Mesothelial cell of epicardium (in vitro differentiated cells): ENCODE results near the gene ZFC3H1. TPM values are rescaled to one million over a fixed set of nuclear protein-coding genes. Genes with fewer than 3 reads are reported as not detected.

Source experiments
- DNase-seq, 2 experiments: peaks; one replicate each; pipeline ENCODE4 v3.0.0; 2021; ENCODE audit warnings: low spot score in 2 of 2; ENCODE audit not compliant: unreplicated experiment in 2 of 2
- H3K27ac Mint-ChIP-seq: 2 replicates; pipeline ENCODE4 v1.8.0; 2021; ENCODE audit warnings: mixed read lengths
- H3K27me3 Mint-ChIP-seq: 2 replicates; pipeline ENCODE4 v1.8.0; 2021; ENCODE audit warnings: low read depth, mixed read lengths
- H3K36me3 Mint-ChIP-seq: 2 replicates; pipeline ENCODE4 v1.8.0; 2021; ENCODE audit warnings: mixed read lengths
- H3K4me1 Mint-ChIP-seq: 2 replicates; pipeline ENCODE4 v1.8.0; 2021; ENCODE audit warnings: mixed read lengths
- H3K4me3 Mint-ChIP-seq: 2 replicates; pipeline ENCODE4 v1.8.0; 2021; ENCODE audit warnings: mild to moderate bottlenecking, moderate library complexity, mixed read lengths
- H3K9me3 Mint-ChIP-seq: 2 replicates; pipeline ENCODE4 v1.8.0; 2021; ENCODE audit warnings: mixed read lengths
- CTCF ChIP-seq: fragments of 200-600 bp; sonication (generic); IDR thresholded peaks from one replicate; pipeline ENCODE4 v1.5.0; 2021; ENCODE audit warnings: antibody characterized with exemption; ENCODE audit not compliant: unreplicated experiment
- total RNA-seq: library from RNA; stranded (reverse); gene quantifications from 3 replicates; pipeline ENCODE4 v1.2.1, GENCODE V29; 2021

Gene ZFC3H1
- total RNA-seq, 1 donor from 2014 or later: 55.5 TPM

- no peak for TF ChIP-seq CTCF
- Mint-ChIP-seq H3K9me3 (no peaks in the 10 kb centered on the region), H3K4me1 (peaks cover 23% of the 10 kb centered on the region), H3K4me3 (no peak overlapping the region), H3K27me3 (no peaks in the 10 kb centered on the region), H3K36me3 (peaks cover 5% of the 10 kb centered on the region), H3K27ac (no peak overlapping the region)
- DNase-seq: no peak
Observed at GRCh38 chr12:71666259-71666658, 2.6 kb upstream of the ZFC3H1 start.

GRCh38 chr12:71665090-71665463 lies 1.4 kb upstream of the ZFC3H1 start:
- H3K9me3 Mint-ChIP-seq: no peaks in the 10 kb centered on the region
- no peak for TF ChIP-seq CTCF
- H3K27ac Mint-ChIP-seq: peak overlapping the region; percentile 100
- H3K4me3 Mint-ChIP-seq: peak overlapping the region; percentile 91
- peaks cover 23% of the 10 kb centered on the region for H3K4me1 Mint-ChIP-seq
- H3K27me3 Mint-ChIP-seq: no peaks in the 10 kb centered on the region
- DNase-seq: no peak
- peaks cover 5% of the 10 kb centered on the region for H3K36me3 Mint-ChIP-seq

DNA sequence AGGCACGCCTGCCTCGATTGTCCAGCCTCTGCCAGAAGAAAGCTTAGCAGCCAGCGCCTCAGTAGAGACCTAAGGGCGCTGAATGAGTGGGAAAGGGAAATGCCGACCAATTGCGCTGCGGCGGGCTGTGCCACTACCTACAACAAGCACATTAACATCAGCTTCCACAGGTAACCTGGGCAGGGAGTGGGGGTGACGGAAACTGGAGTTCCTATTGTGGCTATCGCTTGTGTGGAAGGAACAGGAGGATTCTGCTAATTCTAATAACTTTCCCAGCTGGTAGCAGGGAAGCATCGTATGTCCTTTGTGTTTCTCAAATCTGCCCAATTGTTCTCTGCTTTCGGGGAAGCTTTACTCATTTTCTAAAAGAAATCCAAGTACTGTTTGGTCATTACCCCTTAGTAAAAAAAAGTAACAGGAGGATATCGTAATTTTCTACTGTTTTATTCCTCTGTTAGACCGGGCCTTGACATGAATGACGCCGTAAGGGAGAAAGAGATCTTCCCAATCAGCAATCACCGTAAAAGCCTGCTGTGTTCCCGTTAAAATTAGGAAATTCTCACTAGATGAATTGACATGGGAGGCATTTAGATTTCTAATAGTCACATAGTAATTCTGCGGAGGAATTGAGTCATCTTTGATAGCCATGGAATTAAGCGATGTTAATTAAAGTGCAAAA lies 902 bp upstream of the ZFC3H1 start:
- H3K27ac Mint-ChIP-seq: peak overlapping the region; percentile 100
- no peaks in the 10 kb centered on the region for H3K27me3 Mint-ChIP-seq
- H3K9me3 Mint-ChIP-seq: no peaks in the 10 kb centered on the region
- no peak for DNase-seq
- peak overlapping the region; percentile 91 for H3K4me3 Mint-ChIP-seq
- peaks cover 23% of the 10 kb centered on the region for H3K4me1 Mint-ChIP-seq
- H3K36me3 Mint-ChIP-seq: peaks cover 6% of the 10 kb centered on the region
- TF ChIP-seq CTCF: no peak

GRCh38 chr12:71662849-71663560 lies 643 bp downstream of the ZFC3H1 start:
- Mint-ChIP-seq H3K4me3 (peak overlapping the region; percentile 91), H3K27me3 (no peaks in the 10 kb centered on the region), H3K4me1 (peaks cover 23% of the 10 kb centered on the region), H3K27ac (peak overlapping the region; percentile 100), H3K9me3 (no peaks in the 10 kb centered on the region), H3K36me3 (peaks cover 18% of the 10 kb centered on the region)
- TF ChIP-seq CTCF: no peak
- peak; percentile 58 to 78 for DNase-seq

GRCh38 chr12:71661977-71662530 lies 1.6 kb downstream of the ZFC3H1 start:
- peaks cover 23% of the 10 kb centered on the region for H3K4me1 Mint-ChIP-seq
- H3K9me3 Mint-ChIP-seq: no peaks in the 10 kb centered on the region
- H3K27me3 Mint-ChIP-seq: no peaks in the 10 kb centered on the region
- H3K36me3 Mint-ChIP-seq: peaks cover 20% of the 10 kb centered on the region
- H3K4me3 Mint-ChIP-seq: peak overlapping the region; percentile 91
- peak overlapping the region; percentile 100 for H3K27ac Mint-ChIP-seq
- TF ChIP-seq CTCF: no peak
- no peak for DNase-seq
